H1 (cell line): Measurements from ENCODE around the gene ZNF20. TPM values are rescaled to one million over a fixed set of nuclear protein-coding genes. Genes with fewer than 3 reads are reported as not detected.
A peak's percentile ranks its signal among the peaks of the same experiment; 100 is the strongest.

Source experiments
- ATF2 ChIP-seq: IDR thresholded peaks from 2 replicates; pipeline ENCODE4 v1.6.1; 2012; ENCODE audit warnings: low read length, inconsistent platforms
- ATF3 ChIP-seq: IDR thresholded peaks from 2 replicates; pipeline ENCODE4 v1.6.1; 2011; ENCODE audit warnings: low read depth, mild to moderate bottlenecking, low read length; ENCODE audit not compliant: insufficient read depth
- BACH1 ChIP-seq: IDR thresholded peaks from 2 replicates; pipeline ENCODE4 v1.6.1; 2012; ENCODE audit warnings: low read length, improper control_type of control experiment
- BCL11A ChIP-seq, 2 experiments: IDR thresholded peaks; one replicate each; pipeline ENCODE4 v1.6.1; 2011; ENCODE audit warnings: low read depth in 2 of 2, low read length in 2 of 2, mild to moderate bottlenecking in 2 of 2
- CHD2 ChIP-seq: IDR thresholded peaks from 2 replicates; pipeline ENCODE4 v1.6.1; 2012; ENCODE audit warnings: low read length, improper control_type of control experiment
- E2F6 ChIP-seq: IDR thresholded peaks from 2 replicates; pipeline ENCODE4 v1.6.1; 2012; ENCODE audit warnings: inconsistent platforms
- EGR1 ChIP-seq: IDR thresholded peaks from 2 replicates; pipeline ENCODE4 v1.6.1; 2011; ENCODE audit warnings: low read depth, low read length, borderline replicate concordance
- FOSL1 ChIP-seq: IDR thresholded peaks from 2 replicates; pipeline ENCODE4 v1.6.1; 2011; ENCODE audit warnings: mild to moderate bottlenecking, low read depth, low read length, moderate library complexity; ENCODE audit not compliant: insufficient read depth
- GTF2F1 ChIP-seq: IDR thresholded peaks from 2 replicates; pipeline ENCODE4 v1.6.1; 2012; ENCODE audit warnings: low read depth, low read length, improper control_type of control experiment, borderline replicate concordance
- HDAC6 ChIP-seq: IDR thresholded peaks from one replicate; pipeline ENCODE4 v1.7.1; 2012; ENCODE audit warnings: low read depth, mild to moderate bottlenecking, inconsistent platforms, low read length, moderate library complexity
- JUND ChIP-seq: IDR thresholded peaks from 2 replicates; pipeline ENCODE4 v1.6.1; 2011; ENCODE audit warnings: mild to moderate bottlenecking, improper control_type of control experiment, low read length
- KDM1A ChIP-seq: fragments of 200-600, 300-600 bp; sonication (generic); IDR thresholded peaks from 2 replicates; pipeline ENCODE4 v1.7.1; 2016; ENCODE audit warnings: mild to moderate bottlenecking, low read length, borderline replicate concordance
- KDM4A ChIP-seq: IDR thresholded peaks from one replicate; pipeline ENCODE4 v1.7.1; 2012; ENCODE audit warnings: low read depth, mild to moderate bottlenecking, moderate library complexity, low read length, inconsistent platforms; ENCODE audit not compliant: severe bottlenecking
- KDM5A ChIP-seq: fragments of 200-600 bp; IDR thresholded peaks from 2 replicates; pipeline ENCODE4 v1.7.1; 2012; ENCODE audit warnings: mild to moderate bottlenecking, low read length, inconsistent platforms, mixed read lengths
- MAX ChIP-seq: IDR thresholded peaks from 2 replicates; pipeline ENCODE4 v1.6.1; 2012; ENCODE audit warnings: inconsistent platforms
- RFX5 ChIP-seq: IDR thresholded peaks from 2 replicates; pipeline ENCODE4 v1.6.1; 2011; ENCODE audit warnings: low read depth, low read length, improper control_type of control experiment, borderline replicate concordance
- SIN3A ChIP-seq, 2 experiments: IDR thresholded peaks in 1 of 2; conservative IDR thresholded peaks in 1 of 2; 2 replicates each; pipeline ENCODE4 v1.6.1; 2011 to 2012; ENCODE audit warnings: low read length in 2 of 2, improper control_type of control experiment in 1 of 2, low read depth in 1 of 2, mild to moderate bottlenecking in 1 of 2
- SIRT6 ChIP-seq: IDR thresholded peaks from one replicate; pipeline ENCODE4 v1.7.1; 2012; ENCODE audit warnings: low read length, inconsistent platforms
- SUZ12 ChIP-seq: fragments of 200-600 bp; sonication (generic); IDR thresholded peaks from 2 replicates; pipeline ENCODE4 v1.6.1; 2012; ENCODE audit warnings: mild to moderate bottlenecking, inconsistent platforms, low read length, moderate library complexity, mixed read lengths
- TCF12 ChIP-seq: IDR thresholded peaks from 2 replicates; pipeline ENCODE4 v1.6.1; 2011; ENCODE audit warnings: low read depth, mild to moderate bottlenecking, low read length
- YY1 ChIP-seq: IDR thresholded peaks from 2 replicates; pipeline ENCODE4 v1.6.1; 2011; ENCODE audit warnings: low read depth, mild to moderate bottlenecking, low read length
- polyA plus RNA-seq, 7 experiments: library from polyadenylated mRNA; depleted of rRNA in 3 of 7; stranded (reverse) in 5 of 7; unstranded in 2 of 7; fragments of >200 nt in 5 of 7; fragments of 200-250 nt in 2 of 7; gene quantifications; 1 replicate in 5 of 7; 2 replicates in 1 of 7; 4 replicates in 1 of 7; pipeline versions ENCODE4 v1.2.1 to v1.2.3, GENCODE V29; 2011 to 2013; ENCODE audit warnings: missing spikeins in 2 of 7, mixed read lengths in 2 of 7
- total RNA-seq: library from RNA; stranded (reverse); fragmentation: NEBNext Ultra II Directional; extraction: Animal tissue kit (Norgen Biotek cat#: 25700); gene quantifications from 2 replicates; pipeline ENCODE4 v1.2.1, GENCODE V29; 2021

ZNF20 gene
- total and polyA plus RNA-seq, 2 of the 8 experiments (the other 6 are each of a cell fraction or from before 2014, with no cell fraction given): 1.6 to 9.0 TPM

GRCh38 chr19:12162882-12163806, 23.0 kb upstream of the ZNF20 start, which contains the start of gene ZNF136 (continued):
- TF ChIP-seq SIN3A (conservative IDR thresholded peaks at IDR 0.05 in 1 of 2, IDR thresholded peaks at IDR 0.05 in 1 of 2; ENCODE audit: low read depth in 1 of 2, low read length in 2 of 2) (peak in 1 of 2 experiments; percentile 89; a peak in 1 of 4 replicates), KDM4A (peak; percentile 94), KDM1A (no peak), SIRT6 (no peak), ATF3 (no peak), CHD2 (peak; percentile 98), JUND (no peak), MAX (no peak), TCF12 (no peak), HDAC6 (no peak), ATF2 (no peak), KDM5A (no peak), FOSL1 (no peak), SUZ12 (no peak), EGR1 (peak; percentile 37; the same call in 1 of the 2 replicates), BACH1 (no peak), GTF2F1 (no peak), BCL11A (IDR thresholded peaks at IDR 0.05; ENCODE audit: low read depth in 2 of 2, low read length in 2 of 2) (no peak), RFX5 (no peak), YY1 (no peak), E2F6 (no peak)
